Breast epithelium (tissue), 4 donors: ENCODE results near the gene ADIPOR2. TPM values are rescaled to one million over a fixed set of nuclear protein-coding genes. Genes with fewer than 3 reads are reported as not detected.

Experiments
- DNase-seq, 2 donors: peaks; one replicate each; pipeline ENCODE4 v3.0.0-alpha.2; 2019; ENCODE audit warnings: low spot score in 2 of 2
- H3K27ac ChIP-seq, 2 donors: fragments of 200-600 bp; sonication (generic) in 1 of 2; one replicate each; pipeline ENCODE4 v1.5.1; 2016 to 2019; ENCODE audit warnings: mild to moderate bottlenecking in 1 of 2
- H3K27me3 ChIP-seq, 2 donors: fragments of 200-600 bp; sonication (generic) in 1 of 2; one replicate each; pipeline versions ENCODE4 v1.5.1 to v1.6.0; 2017 to 2019; ENCODE audit warnings: control low read depth in 1 of 2, mild to moderate bottlenecking in 1 of 2
- H3K36me3 ChIP-seq: fragments of 200-600 bp; one replicate; pipeline ENCODE4 v1.5.1; 2019
- H3K4me1 ChIP-seq, 2 donors: fragments of 200-600 bp; sonication (generic); one replicate each; pipeline ENCODE4 v1.5.1; 2016 to 2019; ENCODE audit warnings: control low read depth in 1 of 2
- H3K4me3 ChIP-seq, 3 donors: fragments of 200-600 bp; sonication (generic); 1 replicate in 2 of 3; 2 replicates in 1 of 3; pipeline ENCODE4 v1.5.1; 2016 to 2019; ENCODE audit warnings: mild to moderate bottlenecking in 3 of 3, moderate library complexity in 2 of 3
- H3K9me3 ChIP-seq, 2 donors: fragments of 200-600 bp; sonication (generic) in 1 of 2; one replicate each; pipeline ENCODE4 v1.5.1; 2016 to 2019; ENCODE audit warnings: control low read depth in 1 of 2
- CTCF ChIP-seq, 3 donors: fragments of 450-650 bp; IDR thresholded peaks; one replicate each; pipeline ENCODE4 v1.5.1; 2016 to 2017; ENCODE audit warnings: antibody characterized with exemption in 3 of 3, mild to moderate bottlenecking in 3 of 3, moderate library complexity in 3 of 3
- POLR2A ChIP-seq: fragments of 450-650 bp; IDR thresholded peaks from one replicate; pipeline ENCODE4 v1.6.1; 2016; ENCODE audit warnings: antibody characterized with exemption, mild to moderate bottlenecking, moderate library complexity
- POLR2AphosphoS5 ChIP-seq, 3 donors: sonication (generic); formaldehyde crosslinking; IDR thresholded peaks; one replicate each; pipeline ENCODE4 v1.6.1; 2017; ENCODE audit warnings: antibody characterized with exemption in 3 of 3
- intact Hi-C: fragments of 100-400 bp; cut with DNase I; formaldehyde crosslinking; loops from one replicate; pipeline ENCODE4 v1.15.1; 2023; ENCODE audit warnings: low total_unique reads
- total RNA-seq, 3 donors: library from RNA; depleted of rRNA; stranded (reverse); fragments of >200 nt; gene quantifications; one replicate each; pipeline ENCODE4 v1.1.0, GENCODE V29; 2016

The ADIPOR2 gene
- total RNA-seq = 10 to 100 TPM; 44.3 to 58.2 (median 48.8) TPM

GRCh38 chr12:1690578-1691122 lies at the start of gene ADIPOR2:
Gene ADIPOR2, plus strand, starts transcription at chr12:1691070. Its CDS starts 63,274 bp downstream, at chr12:1754344.
- H3K4me3 ChIP-seq = peak within 1 kb of the TSS; percentile 80 to 94 (median 93)
- peak within 1 kb of the TSS; percentile 93 to 94 for H3K27ac ChIP-seq
- peak; percentile 93 for DNase-seq
- no peaks in the 10 kb centered on the region for H3K36me3 ChIP-seq
- no peaks in the 10 kb centered on the region for H3K4me1 ChIP-seq
- TF ChIP-seq POLR2A (no peak), POLR2AphosphoS5 (IDR thresholded peaks at IDR 0.05) (peak; percentile 66 to 88 (median 81))
- H3K27me3 ChIP-seq = no peaks in the 10 kb centered on the region
- H3K9me3 ChIP-seq = no peaks in the 10 kb centered on the region
- intact Hi-C loops = no loop called here

- H3K9me3 ChIP-seq = no peaks in the 10 kb centered on the region
- H3K4me3 ChIP-seq = no peak overlapping the region
- TF ChIP-seq POLR2A = no peak
- no peak for TF ChIP-seq POLR2AphosphoS5 (IDR thresholded peaks at IDR 0.05)
- TF ChIP-seq CTCF (IDR thresholded peaks at IDR 0.05) = no peak
- intact Hi-C loops = loop anchor here (10.0 kb wide), 1 partner anchor 292 kb away; no protein-coding TSS in a partner anchor
- H3K4me1 ChIP-seq = peaks cover 0 to 4% of the 10 kb centered on the region in 2 donors
- H3K36me3 ChIP-seq = no peaks in the 10 kb centered on the region
- H3K27me3 ChIP-seq = no peaks in the 10 kb centered on the region
- H3K27ac ChIP-seq = no peak overlapping the region
- no peak for DNase-seq
These were observed 48.4 kb upstream of the ADIPOR2 start for GRCh38 chr12:1642513-1642912.

- no peak for DNase-seq
- Histone ChIP-seq H3K9me3 (no peaks in the 10 kb centered on the region), H3K27me3 (no peaks in the 10 kb centered on the region), H3K27ac (no peak overlapping the region), H3K4me1 (peaks cover 0 to 4% of the 10 kb centered on the region in 2 donors), H3K4me3 (no peak overlapping the region), H3K36me3 (no peaks in the 10 kb centered on the region)
- intact Hi-C loops = loop anchor here (10.0 kb wide), 1 partner anchor 292 kb away; no protein-coding TSS in a partner anchor
- TF ChIP-seq POLR2A (no peak), POLR2AphosphoS5 (IDR thresholded peaks at IDR 0.05) (no peak), CTCF (IDR thresholded peaks at IDR 0.05) (no peak)
These were observed 47.8 kb upstream of the ADIPOR2 start for GRCh38 chr12:1643043-1643442.

GRCh38 chr12:1643905-1644533 lies 46.9 kb upstream of the ADIPOR2 start:
- Histone ChIP-seq H3K27me3 (no peaks in the 10 kb centered on the region), H3K4me3 (no peak overlapping the region), H3K4me1 (peaks cover 0 to 4% of the 10 kb centered on the region in 2 donors), H3K36me3 (no peaks in the 10 kb centered on the region), H3K27ac (no peak overlapping the region), H3K9me3 (no peaks in the 10 kb centered on the region)
- TF ChIP-seq CTCF (IDR thresholded peaks at IDR 0.05) (no peak), POLR2AphosphoS5 (IDR thresholded peaks at IDR 0.05) (no peak), POLR2A (no peak)
- no peak for DNase-seq
- intact Hi-C loops = loop anchor here (10.0 kb wide), 1 partner anchor 291 kb away; no protein-coding TSS in a partner anchor

- no peaks in the 10 kb centered on the region for H3K27me3 ChIP-seq
- H3K9me3 ChIP-seq = no peaks in the 10 kb centered on the region
- H3K4me1 ChIP-seq = peaks cover 0 to 4% of the 10 kb centered on the region in 2 donors
- no peak overlapping the region for H3K27ac ChIP-seq
- H3K4me3 ChIP-seq = no peak overlapping the region
- DNase-seq = peak in 1 of 2 donors; percentile 76
- no peaks in the 10 kb centered on the region for H3K36me3 ChIP-seq
- intact Hi-C loops = loop anchor here (10.0 kb wide), 1 partner anchor 290 kb away; no protein-coding TSS in a partner anchor
- no peak for TF ChIP-seq POLR2AphosphoS5 (IDR thresholded peaks at IDR 0.05)
- no peak for TF ChIP-seq CTCF (IDR thresholded peaks at IDR 0.05)
- TF ChIP-seq POLR2A = no peak
These were observed 46.1 kb upstream of the ADIPOR2 start for GRCh38 chr12:1644534-1645438.
